CD4-positive, alpha-beta T cell (primary cell): ENCODE results near the gene PCDH9. TPM values are rescaled to one million over a fixed set of nuclear protein-coding genes. Genes with fewer than 3 reads are reported as not detected.

Source experiments
- ATAC-seq: fragments of 200-7000 bp; cut with Tn5 transposase; one replicate; pipeline ENCODE4 v1.10.0; 2022; ENCODE audit warnings: mild to moderate bottlenecking; ENCODE audit not compliant: poor library complexity
- CTCF ChIA-PET: fragments of 350-600 bp; sonication (Branson Sonifier 250); formaldehyde crosslinking; loops from one replicate; lab custom pipeline; 2021; ENCODE audit warnings: antibody characterized with exemption, inconsistent platforms; lab: Charles Lee
- POLR2A ChIA-PET: fragments of 350-600 bp; sonication (Branson Sonifier 250); formaldehyde crosslinking; loops from one replicate; lab custom pipeline; 2021; ENCODE audit warnings: antibody characterized with exemption, inconsistent platforms; lab: Charles Lee
- DNase-seq, 14 experiments: peaks; one replicate each; pipeline ENCODE4 v3.0.0-alpha.2; 2013 to 2020; ENCODE audit warnings: mixed read lengths in 2 of 14
- H3K27ac ChIP-seq, 2 donors: one replicate each; pipeline versions ENCODE4 v1.5.1 to v1.7.0; 2013; ENCODE audit warnings: low read length in 2 of 2, low read depth in 1 of 2, mild to moderate bottlenecking in 1 of 2
- H3K27me3 ChIP-seq, 2 experiments: 1 replicate in 1 of 2; 2 replicates in 1 of 2; pipeline versions ENCODE4 v1.6.1 to v1.7.0; 2013; ENCODE audit warnings: low read length in 2 of 2, control low read depth in 1 of 2, mild to moderate bottlenecking in 1 of 2, moderate library complexity in 1 of 2; ENCODE audit not compliant: insufficient read depth in 2 of 2, control insufficient read depth in 1 of 2
- H3K36me3 ChIP-seq: one replicate; pipeline ENCODE4 v1.6.1; 2013; ENCODE audit warnings: low read length, control low read depth; ENCODE audit not compliant: insufficient read depth
- H3K4me1 ChIP-seq: one replicate; pipeline ENCODE4 v1.6.1; 2013; ENCODE audit warnings: low read length, control low read depth; ENCODE audit not compliant: insufficient read depth
- H3K4me3 ChIP-seq: one replicate; pipeline ENCODE4 v1.5.1; 2013; ENCODE audit warnings: mild to moderate bottlenecking, low read length, moderate library complexity
- H3K9me3 ChIP-seq, 2 experiments: 1 replicate in 1 of 2; 2 replicates in 1 of 2; pipeline versions ENCODE4 v1.6.1 to v1.7.0; 2013; ENCODE audit warnings: low read length in 2 of 2, mild to moderate bottlenecking in 2 of 2, control low read depth in 1 of 2, moderate library complexity in 1 of 2; ENCODE audit not compliant: control insufficient read depth in 1 of 2, insufficient read depth in 1 of 2
- H3K27ac Mint-ChIP-seq: one replicate; pipeline ENCODE4 v1.8.0; 2020; ENCODE audit warnings: mixed read lengths
- H3K27me3 Mint-ChIP-seq: one replicate; pipeline ENCODE4 v1.8.0; 2021; ENCODE audit warnings: mixed read lengths
- H3K36me3 Mint-ChIP-seq: one replicate; pipeline ENCODE4 v1.8.0; 2021; ENCODE audit warnings: low read depth, mixed read lengths
- H3K4me1 Mint-ChIP-seq: one replicate; pipeline ENCODE4 v1.8.0; 2021; ENCODE audit warnings: low read depth, mixed read lengths
- H3K4me3 Mint-ChIP-seq: one replicate; pipeline ENCODE4 v1.8.0; 2020; ENCODE audit warnings: mild to moderate bottlenecking, mixed read lengths
- H3K9me3 Mint-ChIP-seq: one replicate; pipeline ENCODE4 v1.8.0; 2020; ENCODE audit warnings: mixed read lengths
- CTCF ChIP-seq: fragments of 200-600 bp; IDR thresholded peaks from one replicate; pipeline ENCODE4 v1.8.0; 2022; ENCODE audit warnings: antibody characterized with exemption, mild to moderate bottlenecking
- intact Hi-C, 2 experiments: fragments of 100-400 bp; cut with DNase I in 1 of 2; cut with micrococcal nuclease in 1 of 2; formaldehyde crosslinking; loops; one replicate each; pipeline versions ENCODE4 v1.15.1 to v1.9.0; 2023 to 2025; cut with DNase I, micrococcal nuclease
- total RNA-seq, 174 experiments: library from RNA in 2 of 174; stranded (reverse) in 2 of 174; gene quantifications; one replicate each; pipeline ENCODE4 v1.2.3 and lab custom pipeline; 2021 to 2026

PCDH9 gene
- total RNA-seq, 2 experiments from 2014 or later = 0.08 to 0.19 TPM

GRCh38 chr13:66365101-66365500 lies 865.0 kb downstream of the PCDH9 start:
- ChIA-PET CTCF (no interaction called here), POLR2A (no interaction called here)
- H3K27me3 Mint-ChIP-seq = no peaks in the 10 kb centered on the region
- Histone ChIP-seq H3K27me3 (no peaks in the 10 kb centered on the region), H3K9me3 (peaks cover 0 to 4% of the 10 kb centered on the region in 2 experiments), H3K27ac (no peak overlapping the region), H3K36me3 (no peaks in the 10 kb centered on the region), H3K4me3 (no peak overlapping the region), H3K4me1 (no peaks in the 10 kb centered on the region)
- intact Hi-C loops = no loop called here
- no peaks in the 10 kb centered on the region for H3K36me3 Mint-ChIP-seq
- H3K9me3 Mint-ChIP-seq = no peaks in the 10 kb centered on the region
- no peaks in the 10 kb centered on the region for H3K4me1 Mint-ChIP-seq
- ATAC-seq = no peak
- H3K4me3 Mint-ChIP-seq = no peak overlapping the region
- no peak overlapping the region for H3K27ac Mint-ChIP-seq
- DNase-seq = no peak
- no peak for TF ChIP-seq CTCF

GRCh38 chr13:66364346-66364745 lies 865.8 kb downstream of the PCDH9 start:
- no peaks in the 10 kb centered on the region for H3K36me3 Mint-ChIP-seq
- H3K27me3 Mint-ChIP-seq = no peaks in the 10 kb centered on the region
- no peaks in the 10 kb centered on the region for H3K27me3 ChIP-seq
- intact Hi-C loops = no loop called here
- ATAC-seq = no peak
- peaks cover 0 to 4% of the 10 kb centered on the region in 2 experiments for H3K9me3 ChIP-seq
- TF ChIP-seq CTCF = no peak
- H3K27ac ChIP-seq = no peak overlapping the region
- no peak overlapping the region for H3K27ac Mint-ChIP-seq
- H3K4me1 ChIP-seq = no peaks in the 10 kb centered on the region
- no peaks in the 10 kb centered on the region for H3K9me3 Mint-ChIP-seq
- no peak overlapping the region for H3K4me3 ChIP-seq
- no peaks in the 10 kb centered on the region for H3K4me1 Mint-ChIP-seq
- no peak for DNase-seq
- ChIA-PET CTCF (no interaction called here), POLR2A (no interaction called here)
- no peaks in the 10 kb centered on the region for H3K36me3 ChIP-seq
- no peak overlapping the region for H3K4me3 Mint-ChIP-seq

GRCh38 chr13:66362485-66362884 lies 867.7 kb downstream of the PCDH9 start:
- no peaks in the 10 kb centered on the region for H3K27me3 Mint-ChIP-seq
- Histone ChIP-seq H3K4me1 (no peaks in the 10 kb centered on the region), H3K4me3 (no peak overlapping the region), H3K9me3 (peaks cover 0 to 4% of the 10 kb centered on the region in 2 experiments), H3K27me3 (no peaks in the 10 kb centered on the region), H3K27ac (no peak overlapping the region), H3K36me3 (no peaks in the 10 kb centered on the region)
- POLR2A ChIA-PET = no interaction called here
- H3K27ac Mint-ChIP-seq = no peak overlapping the region
- CTCF ChIA-PET = interaction anchor here (1.3 kb wide), 1 partner anchor 10 kb away, joined by 3 read pairs; no protein-coding TSS in a partner anchor
- ATAC-seq (no peak), DNase-seq (no peak)
- intact Hi-C loops = no loop called here
- no peaks in the 10 kb centered on the region for H3K36me3 Mint-ChIP-seq
- H3K4me1 Mint-ChIP-seq = no peaks in the 10 kb centered on the region
- no peak for TF ChIP-seq CTCF
- H3K9me3 Mint-ChIP-seq = no peaks in the 10 kb centered on the region
- no peak overlapping the region for H3K4me3 Mint-ChIP-seq
